Measurements from ENCODE around the gene RMDN3. TPM values are rescaled to one million over a fixed set of nuclear protein-coding genes. Genes with fewer than 3 reads are reported as not detected.

RMDN3 gene
- total and polyA plus RNA-seq, 4 donors: 27.5 to 33.8 (median 30.2) TPM

DNA sequence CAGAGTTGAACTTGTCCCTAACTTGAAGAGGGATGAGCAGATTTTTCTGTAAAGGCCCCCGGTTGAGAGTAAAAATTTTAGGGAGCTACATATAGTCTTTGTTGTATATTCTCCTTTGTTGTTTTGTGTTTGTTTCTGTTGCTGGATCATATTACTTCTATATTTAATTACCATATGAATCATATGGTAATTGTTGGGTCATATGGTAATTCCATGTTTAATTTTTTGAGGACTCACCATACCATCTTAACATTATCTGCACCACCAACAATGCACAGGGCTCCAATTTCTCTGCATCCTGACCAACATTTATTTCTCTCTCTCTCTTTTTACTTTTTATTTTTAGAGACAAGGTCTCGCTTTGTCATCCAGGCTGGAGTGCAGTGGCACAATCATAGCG, 44.5 kb upstream of the RMDN3 start:
- H3K27ac ChIP-seq (ENCODE audit: low read depth in 1 of 2, low read length in 2 of 2): no peak overlapping the region
- TF ChIP-seq HNF4G (IDR thresholded peaks at IDR 0.05) (no peak), RXRA (IDR thresholded peaks at IDR 0.05) (no peak), SP1 (IDR thresholded peaks at IDR 0.05) (no peak), TAF1 (conservative IDR thresholded peaks at IDR 0.05) (no peak), RAD21 (IDR thresholded peaks at IDR 0.05) (no peak), YY1 (IDR thresholded peaks at IDR 0.05) (no peak), FOXA2 (IDR thresholded peaks at IDR 0.05) (no peak), GABPA (IDR thresholded peaks at IDR 0.05 in 1 of 2, conservative IDR thresholded peaks at IDR 0.05 in 1 of 2) (no peak), HNF4A (conservative IDR thresholded peaks at IDR 0.05) (no peak), JUND (IDR thresholded peaks at IDR 0.05) (no peak), NR2F2 (IDR thresholded peaks at IDR 0.05) (no peak), EGR1 (IDR thresholded peaks at IDR 0.05; ENCODE audit: low read depth in 2 of 2) (no peak), FOXA1 (IDR thresholded peaks at IDR 0.05) (no peak)
- TF ChIP-seq, protein P1, sequence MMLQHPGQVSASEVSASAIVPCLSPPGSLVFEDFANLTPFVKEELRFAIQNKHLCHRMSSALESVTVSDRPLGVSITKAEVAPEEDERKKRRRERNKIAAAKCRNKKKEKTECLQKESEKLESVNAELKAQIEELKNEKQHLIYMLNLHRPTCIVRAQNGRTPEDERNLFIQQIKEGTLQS (IDR thresholded peaks at IDR 0.05): no peak
- TF ChIP-seq, protein P2, sequence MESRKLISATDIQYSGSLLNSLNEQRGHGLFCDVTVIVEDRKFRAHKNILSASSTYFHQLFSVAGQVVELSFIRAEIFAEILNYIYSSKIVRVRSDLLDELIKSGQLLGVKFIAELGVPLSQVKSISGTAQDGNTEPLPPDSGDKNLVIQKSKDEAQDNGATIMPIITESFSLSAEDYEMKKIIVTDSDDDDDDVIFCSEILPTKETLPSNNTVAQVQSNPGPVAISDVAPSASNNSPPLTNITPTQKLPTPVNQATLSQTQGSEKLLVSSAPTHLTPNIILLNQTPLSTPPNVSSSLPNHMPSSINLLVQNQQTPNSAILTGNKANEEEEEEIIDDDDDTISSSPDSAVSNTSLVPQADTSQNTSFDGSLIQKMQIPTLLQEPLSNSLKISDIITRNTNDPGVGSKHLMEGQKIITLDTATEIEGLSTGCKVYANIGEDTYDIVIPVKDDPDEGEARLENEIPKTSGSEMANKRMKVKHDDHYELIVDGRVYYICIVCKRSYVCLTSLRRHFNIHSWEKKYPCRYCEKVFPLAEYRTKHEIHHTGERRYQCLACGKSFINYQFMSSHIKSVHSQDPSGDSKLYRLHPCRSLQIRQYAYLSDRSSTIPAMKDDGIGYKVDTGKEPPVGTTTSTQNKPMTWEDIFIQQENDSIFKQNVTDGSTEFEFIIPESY (IDR thresholded peaks at IDR 0.05): no peak
- TF ChIP-seq, protein P3, sequence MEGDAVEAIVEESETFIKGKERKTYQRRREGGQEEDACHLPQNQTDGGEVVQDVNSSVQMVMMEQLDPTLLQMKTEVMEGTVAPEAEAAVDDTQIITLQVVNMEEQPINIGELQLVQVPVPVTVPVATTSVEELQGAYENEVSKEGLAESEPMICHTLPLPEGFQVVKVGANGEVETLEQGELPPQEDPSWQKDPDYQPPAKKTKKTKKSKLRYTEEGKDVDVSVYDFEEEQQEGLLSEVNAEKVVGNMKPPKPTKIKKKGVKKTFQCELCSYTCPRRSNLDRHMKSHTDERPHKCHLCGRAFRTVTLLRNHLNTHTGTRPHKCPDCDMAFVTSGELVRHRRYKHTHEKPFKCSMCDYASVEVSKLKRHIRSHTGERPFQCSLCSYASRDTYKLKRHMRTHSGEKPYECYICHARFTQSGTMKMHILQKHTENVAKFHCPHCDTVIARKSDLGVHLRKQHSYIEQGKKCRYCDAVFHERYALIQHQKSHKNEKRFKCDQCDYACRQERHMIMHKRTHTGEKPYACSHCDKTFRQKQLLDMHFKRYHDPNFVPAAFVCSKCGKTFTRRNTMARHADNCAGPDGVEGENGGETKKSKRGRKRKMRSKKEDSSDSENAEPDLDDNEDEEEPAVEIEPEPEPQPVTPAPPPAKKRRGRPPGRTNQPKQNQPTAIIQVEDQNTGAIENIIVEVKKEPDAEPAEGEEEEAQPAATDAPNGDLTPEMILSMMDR (IDR thresholded peaks at IDR 0.05; ENCODE audit: low read depth, low read length, missing input control): no peak
- TF ChIP-seq, protein P4, sequence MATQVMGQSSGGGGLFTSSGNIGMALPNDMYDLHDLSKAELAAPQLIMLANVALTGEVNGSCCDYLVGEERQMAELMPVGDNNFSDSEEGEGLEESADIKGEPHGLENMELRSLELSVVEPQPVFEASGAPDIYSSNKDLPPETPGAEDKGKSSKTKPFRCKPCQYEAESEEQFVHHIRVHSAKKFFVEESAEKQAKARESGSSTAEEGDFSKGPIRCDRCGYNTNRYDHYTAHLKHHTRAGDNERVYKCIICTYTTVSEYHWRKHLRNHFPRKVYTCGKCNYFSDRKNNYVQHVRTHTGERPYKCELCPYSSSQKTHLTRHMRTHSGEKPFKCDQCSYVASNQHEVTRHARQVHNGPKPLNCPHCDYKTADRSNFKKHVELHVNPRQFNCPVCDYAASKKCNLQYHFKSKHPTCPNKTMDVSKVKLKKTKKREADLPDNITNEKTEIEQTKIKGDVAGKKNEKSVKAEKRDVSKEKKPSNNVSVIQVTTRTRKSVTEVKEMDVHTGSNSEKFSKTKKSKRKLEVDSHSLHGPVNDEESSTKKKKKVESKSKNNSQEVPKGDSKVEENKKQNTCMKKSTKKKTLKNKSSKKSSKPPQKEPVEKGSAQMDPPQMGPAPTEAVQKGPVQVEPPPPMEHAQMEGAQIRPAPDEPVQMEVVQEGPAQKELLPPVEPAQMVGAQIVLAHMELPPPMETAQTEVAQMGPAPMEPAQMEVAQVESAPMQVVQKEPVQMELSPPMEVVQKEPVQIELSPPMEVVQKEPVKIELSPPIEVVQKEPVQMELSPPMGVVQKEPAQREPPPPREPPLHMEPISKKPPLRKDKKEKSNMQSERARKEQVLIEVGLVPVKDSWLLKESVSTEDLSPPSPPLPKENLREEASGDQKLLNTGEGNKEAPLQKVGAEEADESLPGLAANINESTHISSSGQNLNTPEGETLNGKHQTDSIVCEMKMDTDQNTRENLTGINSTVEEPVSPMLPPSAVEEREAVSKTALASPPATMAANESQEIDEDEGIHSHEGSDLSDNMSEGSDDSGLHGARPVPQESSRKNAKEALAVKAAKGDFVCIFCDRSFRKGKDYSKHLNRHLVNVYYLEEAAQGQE (IDR thresholded peaks at IDR 0.05): no peak
- TF ChIP-seq, protein P5, sequence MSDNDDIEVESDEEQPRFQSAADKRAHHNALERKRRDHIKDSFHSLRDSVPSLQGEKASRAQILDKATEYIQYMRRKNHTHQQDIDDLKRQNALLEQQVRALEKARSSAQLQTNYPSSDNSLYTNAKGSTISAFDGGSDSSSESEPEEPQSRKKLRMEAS (IDR thresholded peaks at IDR 0.05): no peak
- WGBS: 98% methylated on average over 3 of the region's 3 CpGs
- H3K27me3 ChIP-seq (ENCODE audit: control insufficient read depth in 4 of 4, insufficient read depth in 4 of 4, low read length in 3 of 4): no peaks in the 10 kb centered on the region
- peaks cover 16 to 39% (median 33%) of the 10 kb centered on the region in 4 donors for H3K4me1 ChIP-seq (ENCODE audit: control insufficient read depth in 4 of 4, insufficient read depth in 4 of 4, low read length in 3 of 4)
- no peak for DNase-seq (ENCODE audit: low spot score)
- no peaks in the 10 kb centered on the region for H3K36me3 ChIP-seq (ENCODE audit: control insufficient read depth in 4 of 4, insufficient read depth in 3 of 4, low read depth in 1 of 4, low read length in 3 of 4)
- no peaks in the 10 kb centered on the region for H3K9me3 ChIP-seq (ENCODE audit: control insufficient read depth in 4 of 4, low read length in 3 of 4)
- H3K9ac ChIP-seq (ENCODE audit: low read depth in 1 of 2, low read length in 2 of 2): no peak overlapping the region
- H3K4me3 ChIP-seq (ENCODE audit: low read depth in 1 of 3, low read length in 3 of 3): no peak overlapping the region
